Astrocyte (in vitro differentiated cells and primary cell): ENCODE measurements around the gene VPS11.

Source experiments
- EZH2 ChIP-seq: IDR thresholded peaks from 2 replicates; pipeline ENCODE4 v1.6.1; 2012; ENCODE audit warnings: mild to moderate bottlenecking, low read length, inconsistent platforms; ENCODE audit not compliant: insufficient read depth
- TF ChIP-seq, protein P1 (sequence below): IDR thresholded peaks from 2 replicates; pipeline ENCODE4 v1.5.1; 2011; ENCODE audit warnings: low read depth, mild to moderate bottlenecking, inconsistent platforms, low read length, moderate library complexity; ENCODE audit not compliant: insufficient read depth

DNA sequence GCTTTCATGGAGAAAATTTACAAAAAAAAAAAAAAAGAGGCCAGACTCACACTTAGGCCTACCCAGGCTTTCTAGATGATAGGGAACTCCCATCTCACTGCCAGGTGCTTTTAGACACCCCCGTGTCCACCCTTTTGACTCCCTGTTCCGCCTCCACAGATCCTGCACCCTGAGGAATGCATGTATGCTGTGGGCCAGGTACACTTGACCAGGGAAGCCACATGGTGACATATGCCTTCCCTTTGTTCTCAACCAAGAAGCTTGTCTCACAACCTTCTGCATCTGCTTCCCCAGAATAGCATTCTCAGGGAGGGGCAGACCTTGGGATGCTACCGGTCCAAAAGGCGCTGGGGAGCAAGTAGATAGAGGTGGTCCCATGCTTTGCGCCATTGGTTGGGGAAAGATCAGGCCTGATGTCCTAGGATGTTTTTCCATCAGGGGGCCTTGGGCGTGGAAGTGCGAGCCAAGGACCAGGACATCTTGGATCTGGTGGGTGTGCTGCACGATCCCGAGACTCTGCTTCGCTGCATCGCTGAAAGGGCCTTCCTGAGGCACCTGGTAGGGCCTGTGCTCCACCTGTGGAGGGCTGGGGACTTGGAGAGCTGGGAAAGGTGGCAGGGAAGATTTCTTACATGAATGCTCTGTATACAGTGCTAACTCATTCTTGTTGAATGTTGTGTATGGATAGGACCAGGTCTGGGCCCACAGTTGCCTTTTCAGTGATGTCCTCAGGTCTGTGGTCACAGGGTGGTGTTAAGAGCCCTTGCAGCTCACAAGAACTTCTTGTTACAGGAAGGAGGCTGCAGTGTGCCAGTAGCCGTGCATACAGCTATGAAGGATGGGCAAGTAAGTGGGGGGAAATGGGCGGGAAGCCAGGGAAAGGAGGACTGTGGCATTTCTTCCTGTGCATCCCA, 24.6 kb downstream of the VPS11 start:
- TF ChIP-seq, protein P1, sequence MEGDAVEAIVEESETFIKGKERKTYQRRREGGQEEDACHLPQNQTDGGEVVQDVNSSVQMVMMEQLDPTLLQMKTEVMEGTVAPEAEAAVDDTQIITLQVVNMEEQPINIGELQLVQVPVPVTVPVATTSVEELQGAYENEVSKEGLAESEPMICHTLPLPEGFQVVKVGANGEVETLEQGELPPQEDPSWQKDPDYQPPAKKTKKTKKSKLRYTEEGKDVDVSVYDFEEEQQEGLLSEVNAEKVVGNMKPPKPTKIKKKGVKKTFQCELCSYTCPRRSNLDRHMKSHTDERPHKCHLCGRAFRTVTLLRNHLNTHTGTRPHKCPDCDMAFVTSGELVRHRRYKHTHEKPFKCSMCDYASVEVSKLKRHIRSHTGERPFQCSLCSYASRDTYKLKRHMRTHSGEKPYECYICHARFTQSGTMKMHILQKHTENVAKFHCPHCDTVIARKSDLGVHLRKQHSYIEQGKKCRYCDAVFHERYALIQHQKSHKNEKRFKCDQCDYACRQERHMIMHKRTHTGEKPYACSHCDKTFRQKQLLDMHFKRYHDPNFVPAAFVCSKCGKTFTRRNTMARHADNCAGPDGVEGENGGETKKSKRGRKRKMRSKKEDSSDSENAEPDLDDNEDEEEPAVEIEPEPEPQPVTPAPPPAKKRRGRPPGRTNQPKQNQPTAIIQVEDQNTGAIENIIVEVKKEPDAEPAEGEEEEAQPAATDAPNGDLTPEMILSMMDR = no peak
- no peak for TF ChIP-seq EZH2
